ENCODE measurements around the gene PRICKLE3.

GRCh38 chrX:49176421-49177326 lies 9.5 kb downstream of the PRICKLE3 start:
- TF ChIP-seq CTCF (IDR thresholded peaks at IDR 0.05; ENCODE audit: insufficient read depth, low read length, poor library complexity, severe bottlenecking), result no peak
- no peak for TF ChIP-seq EZH2phosphoT487 (conservative IDR thresholded peaks at IDR 0.05; ENCODE audit: low read length)
